Breast epithelium (tissue), 4 donors: ENCODE measurements around the gene MAS1. TPM values are rescaled to one million over a fixed set of nuclear protein-coding genes. Genes with fewer than 3 reads are reported as not detected.
"Not testable (repeated sequence)": the region's sequence is repeated elsewhere in the genome, so short reads cannot be mapped to it uniquely, and the experiment has no call there.

ENCODE experiments used
- DNase-seq, 2 donors: peaks; one replicate each; pipeline ENCODE4 v3.0.0-alpha.2; 2019; ENCODE audit warnings: low spot score in 2 of 2
- H3K27ac ChIP-seq, 2 donors: fragments of 200-600 bp; sonication (generic) in 1 of 2; one replicate each; pipeline ENCODE4 v1.5.1; 2016 to 2019; ENCODE audit warnings: mild to moderate bottlenecking in 1 of 2
- H3K27me3 ChIP-seq, 2 donors: fragments of 200-600 bp; sonication (generic) in 1 of 2; one replicate each; pipeline versions ENCODE4 v1.5.1 to v1.6.0; 2017 to 2019; ENCODE audit warnings: control low read depth in 1 of 2, mild to moderate bottlenecking in 1 of 2
- H3K36me3 ChIP-seq: fragments of 200-600 bp; one replicate; pipeline ENCODE4 v1.5.1; 2019
- H3K4me1 ChIP-seq, 2 donors: fragments of 200-600 bp; sonication (generic); one replicate each; pipeline ENCODE4 v1.5.1; 2016 to 2019; ENCODE audit warnings: control low read depth in 1 of 2
- H3K4me3 ChIP-seq, 3 donors: fragments of 200-600 bp; sonication (generic); 1 replicate in 2 of 3; 2 replicates in 1 of 3; pipeline ENCODE4 v1.5.1; 2016 to 2019; ENCODE audit warnings: mild to moderate bottlenecking in 3 of 3, moderate library complexity in 2 of 3
- H3K9me3 ChIP-seq, 2 donors: fragments of 200-600 bp; sonication (generic) in 1 of 2; one replicate each; pipeline ENCODE4 v1.5.1; 2016 to 2019; ENCODE audit warnings: control low read depth in 1 of 2
- CTCF ChIP-seq, 3 donors: fragments of 450-650 bp; IDR thresholded peaks; one replicate each; pipeline ENCODE4 v1.5.1; 2016 to 2017; ENCODE audit warnings: antibody characterized with exemption in 3 of 3, mild to moderate bottlenecking in 3 of 3, moderate library complexity in 3 of 3
- POLR2A ChIP-seq: fragments of 450-650 bp; IDR thresholded peaks from one replicate; pipeline ENCODE4 v1.6.1; 2016; ENCODE audit warnings: antibody characterized with exemption, mild to moderate bottlenecking, moderate library complexity
- POLR2AphosphoS5 ChIP-seq, 3 donors: sonication (generic); formaldehyde crosslinking; IDR thresholded peaks; one replicate each; pipeline ENCODE4 v1.6.1; 2017; ENCODE audit warnings: antibody characterized with exemption in 3 of 3
- intact Hi-C: fragments of 100-400 bp; cut with DNase I; formaldehyde crosslinking; loops from one replicate; pipeline ENCODE4 v1.15.1; 2023; ENCODE audit warnings: low total_unique reads
- total RNA-seq, 3 donors: library from RNA; depleted of rRNA; stranded (reverse); fragments of >200 nt; gene quantifications; one replicate each; pipeline ENCODE4 v1.1.0, GENCODE V29; 2016

MAS1 gene
- not detected for total RNA-seq

- H3K4me1 ChIP-seq: no peaks in the 10 kb centered on the region
- no peak for DNase-seq
- intact Hi-C loops: no loop called here
- no peaks in the 10 kb centered on the region for H3K36me3 ChIP-seq
- no peak within 1 kb of the TSS for H3K4me3 ChIP-seq
- TF ChIP-seq POLR2A (no peak), POLR2AphosphoS5 (IDR thresholded peaks at IDR 0.05) (no peak), CTCF (IDR thresholded peaks at IDR 0.05) (no peak)
- H3K9me3 ChIP-seq: no peaks in the 10 kb centered on the region
- peaks cover 0 to 20% of the 10 kb centered on the region in 2 donors for H3K27me3 ChIP-seq
- H3K27ac ChIP-seq: no peak within 1 kb of the TSS
Observed at GRCh38 chr6:159890792-159891191, at the start of gene MAS1. MAS1 (plus strand) TSS chr6:159890988; CDS start chr6:159906956, 15,968 bp downstream.

GRCh38 chr6:159842035-159842434 lies 48.8 kb upstream of the MAS1 start:
- H3K9me3 ChIP-seq: no peaks in the 10 kb centered on the region

GRCh38 chr6:159844737-159845645 lies 45.8 kb upstream of the MAS1 start:
- DNase-seq: no peak
- no peak overlapping the region for H3K27ac ChIP-seq
- no peak for TF ChIP-seq POLR2A
- TF ChIP-seq POLR2AphosphoS5 (IDR thresholded peaks at IDR 0.05): no peak
- TF ChIP-seq CTCF (IDR thresholded peaks at IDR 0.05): no peak
- H3K4me1 ChIP-seq: no peaks in the 10 kb centered on the region
- peaks cover 0 to 8% of the 10 kb centered on the region in 2 donors for H3K9me3 ChIP-seq
- H3K36me3 ChIP-seq: no peaks in the 10 kb centered on the region
- intact Hi-C loops: loop anchor here (1.0 kb wide), 1 partner anchor 42 kb away; no protein-coding TSS in a partner anchor
- H3K27me3 ChIP-seq: no peaks in the 10 kb centered on the region
- no peak overlapping the region for H3K4me3 ChIP-seq

More at GRCh38 chr6:159842035-159842434, 48.8 kb upstream of the MAS1 start:
- Histone ChIP-seq H3K27ac (no peak overlapping the region), H3K4me1 (no peaks in the 10 kb centered on the region), H3K36me3 (no peaks in the 10 kb centered on the region), H3K27me3 (no peaks in the 10 kb centered on the region), H3K4me3 (no peak overlapping the region)
- TF ChIP-seq POLR2A: no peak
- no peak for TF ChIP-seq POLR2AphosphoS5 (IDR thresholded peaks at IDR 0.05)
- TF ChIP-seq CTCF (IDR thresholded peaks at IDR 0.05): no peak
- intact Hi-C loops: no loop called here
- no peak for DNase-seq

- H3K9me3 ChIP-seq, H3K4me1 ChIP-seq, H3K36me3 ChIP-seq, H3K27ac ChIP-seq, intact Hi-C loops, H3K27me3 ChIP-seq, H3K4me3 ChIP-seq, DNase-seq: not testable (repeated sequence)
Observed at GRCh38 chr6:159848552-159848951, 42.2 kb upstream of the MAS1 start.

GRCh38 chr6:159849851-159850250 lies 40.9 kb upstream of the MAS1 start:
- DNase-seq, H3K27me3 ChIP-seq, H3K36me3 ChIP-seq, H3K4me3 ChIP-seq, H3K4me1 ChIP-seq, intact Hi-C loops, H3K9me3 ChIP-seq, H3K27ac ChIP-seq: not testable (repeated sequence)

- H3K36me3 ChIP-seq: no peaks in the 10 kb centered on the region
- intact Hi-C loops: no loop called here
- no peak overlapping the region for H3K4me3 ChIP-seq
- DNase-seq: no peak
- no peaks in the 10 kb centered on the region for H3K27me3 ChIP-seq
- H3K27ac ChIP-seq: no peak overlapping the region
- peaks cover 0 to 8% of the 10 kb centered on the region in 2 donors for H3K9me3 ChIP-seq
- TF ChIP-seq POLR2A (no peak), POLR2AphosphoS5 (IDR thresholded peaks at IDR 0.05) (no peak), CTCF (IDR thresholded peaks at IDR 0.05) (no peak)
- H3K4me1 ChIP-seq: no peaks in the 10 kb centered on the region
Observed at GRCh38 chr6:159852877-159853276, 37.9 kb upstream of the MAS1 start.
